ENCODE measurements around the gene TNRC6B. TPM values are rescaled to one million over a fixed set of nuclear protein-coding genes. Genes with fewer than 3 reads are reported as not detected.
"Not testable (repeated sequence)": the region's sequence is repeated elsewhere in the genome, so short reads cannot be mapped to it uniquely, and the experiment has no call there.

TNRC6B gene
- total RNA-seq, 1 experiment from 2014 or later = 15.1 TPM

DNA sequence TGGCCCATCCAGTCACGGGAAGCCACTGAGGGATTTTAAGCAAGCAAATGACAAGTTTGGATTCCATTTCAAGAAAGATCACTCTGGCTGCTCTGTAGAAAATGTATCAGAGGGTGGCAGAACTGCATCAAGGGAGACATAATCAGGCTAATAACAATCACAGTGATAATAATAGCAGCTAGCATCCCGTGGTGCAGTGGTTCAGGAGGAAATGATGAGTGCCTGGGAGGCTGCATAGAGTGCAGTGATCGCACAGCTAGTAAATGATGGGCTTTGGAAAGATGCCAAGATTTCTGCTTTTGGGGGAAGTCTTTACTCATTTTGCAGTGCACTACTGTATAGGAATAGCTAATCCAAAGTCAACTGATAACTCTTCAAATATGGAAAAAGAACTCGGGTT is 35.8 kb downstream of the TNRC6B start:
- DNase-seq (ENCODE audit: low read depth) = no peak

DNA sequence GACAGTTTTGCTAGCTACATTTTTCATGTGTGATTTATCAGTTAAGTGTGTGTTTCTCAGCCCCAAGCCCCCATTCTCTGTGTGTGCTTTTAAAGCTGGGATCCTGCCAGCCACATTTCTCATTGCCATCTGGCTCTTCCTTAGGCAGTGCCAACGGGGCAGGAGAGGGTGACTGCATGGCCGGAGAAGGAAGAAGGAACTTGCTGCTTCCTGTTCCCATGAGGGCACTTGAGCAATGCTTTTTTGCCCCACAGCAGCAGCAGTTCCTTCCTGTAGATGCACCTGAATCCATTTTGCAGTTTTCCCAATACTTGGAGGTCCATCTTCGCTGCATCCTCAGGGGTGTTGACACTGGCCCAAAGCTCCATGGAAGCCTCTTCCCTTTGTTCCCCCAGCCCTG is 37.5 kb downstream of the TNRC6B start:
- DNase-seq (ENCODE audit: low read depth) = no peak

DNA sequence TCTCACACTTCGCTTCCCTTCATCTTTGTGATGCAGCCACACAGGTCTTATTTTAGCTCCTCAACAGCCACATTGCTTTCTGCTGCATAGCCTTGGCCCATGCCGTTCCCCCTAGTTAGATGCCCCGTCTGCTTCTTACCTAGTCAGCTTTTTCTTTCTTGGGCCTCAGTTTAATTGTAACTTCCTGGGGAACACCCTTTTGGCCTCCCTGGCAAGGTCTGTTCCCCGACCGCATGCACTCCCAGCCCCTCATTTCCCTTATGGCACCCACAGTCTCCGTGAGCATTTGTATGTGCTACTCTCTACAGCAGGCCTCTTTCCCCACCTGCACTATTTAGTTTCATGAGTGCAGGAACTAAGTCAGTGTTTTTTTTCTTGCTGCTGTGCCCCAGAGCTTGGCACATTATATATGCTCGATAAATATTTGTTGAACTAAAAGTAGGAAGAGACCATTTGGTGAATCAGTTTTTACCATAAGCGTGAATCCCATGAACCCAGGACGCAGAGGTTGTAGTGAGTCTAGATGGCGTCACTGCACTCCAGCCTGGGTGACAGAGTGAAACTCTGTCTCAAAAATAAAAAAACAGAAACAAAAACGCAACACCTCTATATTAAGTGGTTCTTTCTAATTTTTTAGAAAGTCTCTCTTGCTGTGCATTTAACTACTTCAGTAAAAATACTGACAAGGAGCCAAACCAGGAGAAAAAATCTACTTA is 38.5 kb downstream of the TNRC6B start:
- no peak for DNase-seq (ENCODE audit: low read depth)

DNA sequence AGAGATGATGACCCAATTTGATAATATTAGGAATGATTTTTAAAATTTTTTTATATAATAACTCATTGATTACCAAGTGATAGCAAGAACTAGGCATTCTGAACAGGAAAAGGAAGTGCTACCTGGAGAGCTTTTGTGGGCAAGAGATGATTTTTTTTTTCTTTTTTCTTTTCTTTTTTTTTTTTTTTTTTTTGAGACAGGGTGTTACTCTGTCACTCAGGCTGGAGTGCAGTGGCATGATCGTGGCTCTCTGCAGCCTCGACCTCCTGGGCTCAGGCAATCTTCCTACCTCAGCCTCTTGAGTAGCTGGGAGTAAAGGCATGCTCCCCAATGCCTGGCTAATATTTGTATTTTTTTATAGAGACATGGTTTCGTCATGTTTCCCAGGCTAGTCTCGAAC is 40.4 kb downstream of the TNRC6B start:
- no peak for DNase-seq (ENCODE audit: low read depth)

DNA sequence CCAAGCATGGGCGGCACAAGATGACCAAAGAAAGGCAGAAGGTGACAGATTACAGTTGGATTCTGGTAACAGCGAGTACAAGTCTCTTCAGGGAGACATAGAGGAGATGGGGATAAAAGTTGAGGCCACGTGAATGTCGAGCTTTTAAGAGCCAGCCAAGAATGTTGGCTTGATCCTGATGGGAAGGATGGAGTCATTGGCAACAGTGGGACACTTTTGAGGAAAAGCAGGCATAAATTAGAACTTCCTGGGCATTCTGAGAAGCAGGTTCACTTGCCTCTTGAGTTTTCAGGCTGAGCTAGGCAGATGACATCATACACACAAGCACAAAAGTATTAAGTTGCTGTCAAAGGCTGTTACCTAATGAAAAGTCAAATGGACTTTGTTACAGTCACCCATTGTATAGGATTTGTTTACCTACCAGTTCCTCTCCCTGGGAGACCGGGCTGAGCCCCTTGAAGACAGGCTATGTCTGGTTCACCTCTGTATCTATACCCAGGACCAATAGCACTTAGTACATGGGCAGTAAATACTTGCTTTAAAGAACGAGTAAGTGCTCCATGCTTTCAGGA is 41.1 kb downstream of the TNRC6B start:
- no peak for DNase-seq (ENCODE audit: low read depth)

DNA sequence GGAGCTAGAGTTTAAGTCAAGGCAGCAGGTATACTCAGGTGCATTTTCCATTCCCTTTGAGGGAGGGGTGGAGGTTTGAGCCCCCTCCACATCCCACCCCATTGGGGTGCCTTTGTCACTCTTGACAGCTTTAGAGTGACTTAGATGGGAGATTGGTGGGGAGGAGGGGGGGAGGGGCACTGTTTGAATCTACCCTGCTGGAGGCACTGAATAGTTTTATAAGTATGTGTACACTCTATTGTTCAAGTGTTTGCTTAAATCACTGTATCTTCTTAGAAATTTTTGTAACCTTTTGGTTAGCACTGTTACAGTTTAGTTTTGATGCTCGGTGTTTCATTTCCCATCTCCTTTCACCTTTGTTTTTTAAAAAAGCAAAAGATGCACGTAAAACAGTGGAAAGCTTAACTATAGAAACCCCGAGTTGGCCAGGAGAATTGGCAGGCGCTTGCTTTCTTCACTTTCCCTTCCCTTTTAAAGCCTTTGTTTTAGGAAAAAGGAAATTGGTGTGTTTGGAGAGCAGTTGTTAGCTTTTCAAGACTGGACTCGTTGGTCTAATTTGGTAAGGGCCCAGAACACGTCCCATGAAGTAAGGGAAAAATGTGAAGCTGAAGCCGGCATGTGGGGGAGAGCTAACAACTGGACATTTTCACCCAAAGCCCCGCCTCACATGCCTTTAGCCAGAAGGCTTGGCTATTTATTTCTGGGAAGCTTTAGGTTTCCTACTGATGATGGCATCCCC is 42.8 kb downstream of the TNRC6B start:
- DNase-seq (ENCODE audit: low read depth) = no peak

DNA sequence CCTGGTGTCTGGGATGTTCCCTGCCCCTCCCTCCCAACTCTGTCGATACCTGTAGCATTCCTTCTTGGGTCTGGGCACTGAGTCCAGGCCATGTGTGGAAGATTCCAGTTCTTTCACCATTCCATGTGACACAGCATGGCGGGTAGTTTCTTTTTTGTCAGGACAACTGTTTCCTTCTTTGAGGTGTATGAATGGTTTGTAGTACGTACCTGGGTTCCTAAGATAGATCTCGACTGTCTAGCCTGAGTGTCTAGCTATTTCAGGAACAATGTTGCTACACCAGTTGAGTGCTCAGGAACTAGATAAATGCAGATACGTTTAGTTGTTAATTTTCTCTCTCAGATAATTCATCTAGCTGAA is 43.3 kb downstream of the TNRC6B start:
- no peak for DNase-seq (ENCODE audit: low read depth)

DNA sequence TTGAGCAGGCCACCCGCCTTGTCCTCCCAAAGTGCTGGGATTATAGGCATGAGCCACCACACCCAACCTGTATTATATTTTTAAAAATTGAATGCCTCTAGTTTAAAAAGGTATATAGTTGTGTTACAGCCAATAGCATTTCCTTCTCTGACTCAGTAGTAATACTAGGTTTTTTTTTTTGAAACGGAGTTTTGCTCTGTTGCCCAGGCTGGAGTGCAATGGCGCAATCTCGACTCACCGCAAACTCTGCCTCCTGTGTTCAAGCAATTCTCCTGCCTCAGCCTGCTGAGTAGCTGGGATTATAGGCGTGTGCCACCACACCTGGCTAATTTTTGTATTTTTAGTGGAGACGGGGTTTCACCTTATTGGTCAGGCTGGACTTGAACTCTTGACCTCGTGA is 45.3 kb downstream of the TNRC6B start:
- DNase-seq (ENCODE audit: low read depth) = not testable (repeated sequence)

DNA sequence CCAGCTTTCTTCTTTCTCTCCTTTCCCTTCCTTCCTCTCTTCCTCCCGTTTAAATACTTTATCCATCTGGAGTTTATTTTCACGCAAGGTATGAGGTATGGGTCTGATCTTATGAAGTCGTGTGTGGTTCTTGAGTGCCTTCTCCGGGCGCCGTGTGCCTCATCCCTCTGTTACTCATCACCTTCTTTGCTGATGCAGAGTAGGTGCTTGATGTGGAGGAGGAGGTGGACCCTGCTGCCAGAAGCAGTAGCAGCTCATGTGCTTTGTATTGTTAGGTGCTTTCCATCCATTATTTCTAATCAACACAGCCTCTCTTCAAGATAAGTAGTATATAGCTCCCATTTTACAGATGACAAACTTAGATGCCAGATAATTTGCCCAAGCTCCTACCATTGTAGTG is 47.0 kb downstream of the TNRC6B start:
- no peak for DNase-seq (ENCODE audit: low read depth)

DNA sequence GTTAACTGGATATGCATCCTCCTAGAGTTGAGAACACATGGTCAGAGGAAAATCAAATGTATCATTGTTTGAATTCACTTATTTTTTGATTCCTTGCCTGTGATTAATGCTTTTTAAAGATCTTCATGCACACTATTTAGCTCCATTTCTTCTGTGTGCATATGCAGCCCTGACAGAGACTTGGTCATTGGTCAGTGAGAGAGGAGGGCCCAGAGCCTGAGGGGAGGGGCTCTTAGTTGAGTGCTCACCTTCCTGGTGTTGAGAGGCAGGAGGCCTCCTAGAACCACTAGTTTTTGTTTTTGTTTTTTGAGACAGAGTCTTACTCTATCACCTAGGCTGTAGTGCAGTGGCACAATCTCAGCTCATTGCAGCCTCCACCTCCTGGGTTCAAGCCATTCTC is 48.9 kb downstream of the TNRC6B start:
- no peak for DNase-seq (ENCODE audit: low read depth)

DNA sequence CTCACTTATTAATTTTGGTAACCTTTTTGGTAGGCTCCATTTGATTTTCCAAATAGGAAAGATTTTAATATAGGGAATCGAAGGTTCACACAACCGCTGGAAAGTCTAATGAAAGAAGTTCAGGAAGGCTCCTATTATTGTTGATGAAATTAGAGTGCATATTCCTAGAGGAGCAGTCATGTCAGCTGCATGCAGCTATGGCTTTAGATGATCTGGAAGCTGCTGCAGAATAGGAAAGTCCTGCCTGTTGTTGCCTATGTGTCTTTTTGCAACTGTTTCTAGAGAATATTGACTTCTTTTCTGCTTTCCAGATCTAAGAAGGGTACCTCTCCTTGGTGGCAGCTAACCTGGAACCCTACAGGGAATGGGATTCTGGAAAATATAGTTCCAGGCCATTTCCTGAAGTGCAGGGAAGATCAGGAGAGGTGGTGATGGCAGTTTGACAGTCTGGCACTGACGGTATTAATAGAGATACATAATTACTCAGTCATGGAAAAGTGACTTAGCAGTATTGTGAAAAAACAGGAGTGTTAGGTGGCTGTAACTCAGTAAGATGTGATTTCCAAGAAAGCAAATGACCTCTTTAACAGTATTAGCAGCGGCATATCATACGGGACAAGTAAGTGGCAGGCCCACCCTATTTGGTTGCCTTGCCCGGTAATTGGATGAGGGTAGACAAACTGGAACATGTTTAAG is 54.0 kb downstream of the TNRC6B start:
- no peak for DNase-seq (ENCODE audit: low read depth)

DNA sequence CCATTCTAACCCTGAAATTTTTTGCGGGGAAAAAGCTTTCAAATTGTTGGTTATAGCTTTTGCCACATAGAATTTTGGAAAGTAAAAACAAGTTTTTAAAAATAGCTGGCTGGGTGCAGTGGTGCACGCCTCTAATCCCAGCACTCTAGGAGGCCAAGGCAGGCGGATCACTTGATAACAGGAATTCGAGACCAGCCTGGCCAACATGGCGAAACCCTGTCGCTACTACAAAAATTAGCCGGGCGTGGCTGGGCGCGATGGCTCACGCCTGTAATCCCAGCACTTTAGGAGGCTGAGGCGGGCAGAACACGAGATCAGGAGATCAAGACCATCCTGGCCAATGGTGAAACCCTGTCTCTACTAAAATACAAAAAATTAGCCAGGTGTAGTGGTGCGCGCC is 54.9 kb downstream of the TNRC6B start:
- DNase-seq (ENCODE audit: low read depth) = no peak

DNA sequence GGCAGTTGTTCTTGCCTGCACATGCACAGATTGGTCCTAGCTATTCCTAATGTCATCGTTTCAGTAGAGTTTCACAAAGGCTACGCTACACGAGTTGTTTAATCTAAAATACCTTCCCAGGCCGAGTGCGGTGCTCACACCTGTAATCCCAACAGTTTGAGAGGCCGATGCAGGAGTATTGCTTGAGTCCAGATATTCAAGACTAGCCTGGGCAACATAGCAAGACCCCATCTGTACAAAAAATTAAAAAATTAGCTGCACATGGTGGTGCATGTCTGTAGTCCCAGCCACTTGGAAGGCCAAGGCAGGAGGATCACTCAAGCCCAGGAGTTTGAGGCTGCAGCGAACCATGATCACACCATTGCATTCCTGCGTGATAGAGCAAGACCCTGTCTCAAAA is 56.2 kb downstream of the TNRC6B start:
- DNase-seq (ENCODE audit: low read depth) = no peak

DNA sequence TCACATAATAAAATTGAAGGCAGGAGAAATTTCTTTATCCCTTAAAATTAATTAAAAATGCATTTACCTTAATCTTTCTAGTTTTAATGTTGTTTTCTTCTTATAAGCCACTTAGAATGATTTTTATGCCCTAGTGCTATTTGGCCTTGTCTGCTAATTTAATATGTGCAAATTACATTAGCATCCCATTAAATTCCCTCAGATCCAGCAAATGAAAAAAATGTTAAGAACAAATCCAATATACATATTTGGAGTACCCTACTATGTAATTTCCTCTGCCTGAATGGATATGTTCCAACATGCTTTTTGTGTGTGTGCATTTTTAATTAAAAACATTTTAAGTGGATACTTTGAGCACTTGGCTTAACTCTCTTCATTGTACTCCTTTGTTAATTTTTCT is 56.9 kb downstream of the TNRC6B start:
- no peak for DNase-seq (ENCODE audit: low read depth)

DNA sequence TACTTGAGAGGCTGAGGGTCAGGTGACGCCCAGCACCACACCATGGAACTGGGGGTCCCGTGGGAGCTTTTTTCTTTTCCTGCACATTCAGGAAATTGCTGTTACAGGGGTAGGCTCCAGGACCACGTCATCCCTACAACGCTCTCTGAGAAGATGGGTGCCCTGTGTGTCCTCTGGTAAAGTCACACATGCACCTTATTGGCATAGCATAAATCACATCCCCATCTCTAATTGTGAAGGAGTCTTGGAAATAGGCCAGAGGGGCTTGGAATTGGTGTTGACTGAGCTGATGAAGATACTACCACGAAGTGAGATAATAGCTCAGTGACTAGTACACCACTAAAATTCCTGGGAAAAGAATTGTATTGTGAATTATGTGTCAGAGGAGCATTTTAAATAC is 57.6 kb downstream of the TNRC6B start:
- DNase-seq (ENCODE audit: low read depth) = peak; percentile 56

DNA sequence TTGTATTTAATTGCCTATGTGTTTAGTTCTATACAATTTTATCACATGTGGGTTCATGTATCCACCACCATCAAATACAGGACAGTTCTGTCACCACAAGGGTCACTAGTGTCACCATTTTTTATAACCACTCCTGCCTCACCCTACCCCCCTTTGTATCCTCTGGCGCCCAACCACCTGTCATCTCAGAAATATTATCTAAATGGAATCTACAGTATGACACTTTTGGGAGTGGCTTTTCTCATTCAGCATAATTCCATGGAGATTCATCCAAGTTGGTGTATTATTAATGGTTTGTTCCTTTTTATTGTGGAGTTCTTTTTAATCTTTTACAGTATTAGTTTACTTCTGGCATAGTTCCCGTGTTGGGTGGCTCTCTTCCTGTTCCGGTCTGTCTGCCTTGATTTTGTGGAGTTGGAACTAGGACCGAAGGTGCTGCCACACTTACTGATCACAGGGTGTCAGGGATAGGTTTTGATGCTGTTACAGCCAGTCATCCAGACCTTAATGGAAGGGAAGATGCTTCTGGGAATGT is 58.5 kb downstream of the TNRC6B start:
- no peak for DNase-seq (ENCODE audit: low read depth)

DNA sequence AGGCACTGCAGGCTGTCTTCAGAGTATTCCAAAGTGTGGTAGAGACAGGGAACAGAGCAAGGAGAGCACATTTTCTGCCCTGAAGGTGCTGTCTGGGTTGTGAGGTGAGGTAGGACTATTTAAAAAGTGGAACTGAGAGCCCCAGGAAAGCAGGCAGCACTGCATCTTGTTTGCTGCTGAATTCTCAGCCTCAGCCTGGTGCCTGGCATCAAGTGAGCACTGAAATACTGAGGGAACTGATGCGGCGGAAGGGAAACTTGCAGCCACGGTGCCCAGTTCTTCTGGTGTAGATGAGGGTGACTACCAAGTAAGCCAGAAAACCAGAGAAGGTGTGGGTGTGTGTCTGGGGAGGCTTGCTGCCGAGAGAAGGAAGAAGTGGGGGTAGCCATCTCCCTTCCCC is 59.5 kb downstream of the TNRC6B start:
- DNase-seq (ENCODE audit: low read depth) = no peak

DNA sequence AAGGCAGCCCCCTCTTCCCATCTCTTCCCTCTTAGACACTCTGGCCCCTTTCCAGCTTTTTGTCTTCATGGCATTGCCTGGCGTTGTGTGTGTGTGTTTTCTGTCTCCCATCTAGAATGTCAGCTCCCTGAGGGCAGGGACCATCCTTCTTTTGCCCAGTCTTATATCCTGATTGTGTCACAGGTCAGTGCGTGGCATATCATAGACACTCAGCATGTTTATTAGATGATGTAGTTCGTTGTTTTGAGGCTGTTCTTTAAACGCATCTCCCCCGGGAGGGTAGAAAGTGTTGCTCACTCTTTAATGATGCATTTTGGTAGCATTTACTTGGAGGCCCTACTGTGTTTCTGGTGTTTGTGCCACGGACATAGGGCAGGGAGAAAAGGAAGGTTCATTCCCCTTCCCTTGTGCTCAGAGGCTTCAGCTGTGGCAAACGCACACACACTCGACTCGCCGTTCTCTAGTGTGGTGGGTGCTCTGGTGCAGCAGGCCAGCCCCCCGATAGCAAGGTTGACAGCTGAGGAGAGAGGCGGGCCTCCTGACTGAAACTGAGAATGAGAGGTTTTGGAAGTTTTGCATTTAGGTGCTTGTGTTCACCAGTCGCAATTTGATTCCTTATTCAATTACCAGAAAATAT is 60.2 kb downstream of the TNRC6B start:
- no peak for DNase-seq (ENCODE audit: low read depth)

DNA sequence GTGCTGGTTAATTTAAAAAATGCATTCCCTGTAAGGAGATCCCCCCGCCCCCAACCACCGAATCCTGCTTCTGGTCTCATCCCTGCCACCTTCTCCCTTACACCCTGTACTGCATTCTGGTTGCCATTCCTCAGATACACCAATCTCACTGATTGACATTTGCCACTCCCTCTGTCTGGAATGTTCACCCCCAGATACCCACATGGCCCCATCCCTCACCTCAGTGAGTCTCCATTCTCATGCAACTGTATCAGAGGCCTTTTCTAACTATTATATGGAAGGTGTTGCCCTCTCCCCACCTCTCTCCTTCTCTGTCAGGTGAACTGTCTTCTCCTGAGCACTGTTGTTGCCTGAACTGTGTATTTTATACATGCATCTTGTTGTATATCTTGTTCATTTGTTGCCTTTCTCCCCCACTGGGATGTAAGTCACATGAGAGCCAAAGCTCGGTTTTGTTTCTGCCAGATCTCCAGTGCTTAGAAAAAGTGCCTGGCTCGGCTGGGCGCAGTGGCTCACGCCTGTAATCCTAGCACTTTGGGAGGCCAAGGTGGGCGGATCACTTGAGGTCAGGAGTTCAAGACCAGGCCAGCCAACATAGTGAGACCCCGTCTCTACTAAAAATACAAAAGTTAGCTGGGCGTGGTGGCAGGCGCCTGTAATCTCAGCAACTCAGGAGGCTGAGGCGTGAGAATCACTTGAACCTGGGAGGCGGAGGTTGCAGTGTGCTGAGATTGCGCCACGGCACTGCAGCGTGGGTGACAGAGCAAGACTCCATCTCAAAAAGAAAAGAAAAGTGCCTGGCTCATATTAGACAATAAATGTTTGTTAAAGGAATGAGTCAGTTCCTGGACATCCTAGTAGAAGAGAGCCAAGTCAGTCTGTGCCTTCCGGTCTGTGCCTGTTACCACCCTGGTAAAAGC is 61.0 kb downstream of the TNRC6B start:
- DNase-seq (ENCODE audit: low read depth) = peak; percentile 76

DNA sequence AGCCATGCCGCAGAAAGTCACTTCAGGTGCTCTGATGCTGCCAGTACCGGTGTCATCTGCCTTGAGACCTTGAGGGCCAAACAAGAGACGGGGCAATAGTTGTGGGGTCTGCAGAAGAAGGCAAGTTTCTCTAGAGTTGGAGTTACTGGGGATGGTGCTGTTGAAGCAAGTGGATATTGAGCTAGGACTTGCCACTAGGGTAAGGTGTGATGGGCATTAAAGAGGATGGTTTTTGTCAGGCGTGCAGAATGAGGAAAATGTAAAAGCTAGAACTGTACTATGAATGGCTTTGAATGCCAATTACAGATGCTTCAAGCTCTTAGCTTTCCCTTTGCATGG is 61.6 kb downstream of the TNRC6B start:
- no peak for DNase-seq (ENCODE audit: low read depth)

DNA sequence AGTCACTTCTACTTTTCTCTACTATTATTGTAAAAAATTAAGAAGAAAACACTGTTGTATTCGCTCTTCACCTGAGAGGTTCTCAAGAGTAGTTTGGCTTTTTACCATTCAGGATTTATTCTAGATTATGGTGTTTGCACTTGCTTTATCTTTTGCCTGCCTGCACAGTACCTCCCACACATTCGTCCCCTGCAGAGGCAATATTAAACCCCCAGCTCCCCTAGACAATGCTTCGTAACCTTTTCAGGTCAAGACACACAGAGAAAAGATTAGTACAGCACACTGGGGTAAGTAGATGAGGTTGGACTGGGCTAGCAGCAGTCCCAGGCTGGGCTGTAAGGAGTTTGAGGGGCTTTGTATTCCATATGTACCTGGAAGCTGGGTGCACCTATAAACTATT is 62.4 kb downstream of the TNRC6B start:
- DNase-seq (ENCODE audit: low read depth) = no peak

Measured in Daoy (cell line).